ENCODE data around the gene MEX3A.

- TF ChIP-seq CTCF (IDR thresholded peaks at IDR 0.05) (no peak), CREB1 (CRISPR knock-in tag; IDR thresholded peaks at IDR 0.05) (no peak), E2F1 (CRISPR knock-in tag; IDR thresholded peaks at IDR 0.05) (no peak), MAX (CRISPR knock-in tag; IDR thresholded peaks at IDR 0.05) (no peak), ZNF512 (CRISPR knock-in tag; IDR thresholded peaks at IDR 0.05; ENCODE audit: borderline replicate concordance) (no peak), CREM (CRISPR knock-in tag; IDR thresholded peaks at IDR 0.05) (no peak), SP1 (CRISPR knock-in tag; conservative IDR thresholded peaks at IDR 0.05) (no peak), ZNF532 (CRISPR knock-in tag; IDR thresholded peaks at IDR 0.05; ENCODE audit: borderline replicate concordance) (no peak), USF2 (CRISPR knock-in tag; IDR thresholded peaks at IDR 0.05) (no peak), MYBL2 (CRISPR knock-in tag; IDR thresholded peaks at IDR 0.05) (no peak)
Observed at GRCh38 chr1:156091610-156092009, 9.3 kb upstream of the MEX3A start.

Measured in WTC11 (cell line).